ENCODE measurements around the gene NCL.
A peak's percentile ranks its signal among the peaks of the same experiment; 100 is the strongest.

NCL gene

DNA sequence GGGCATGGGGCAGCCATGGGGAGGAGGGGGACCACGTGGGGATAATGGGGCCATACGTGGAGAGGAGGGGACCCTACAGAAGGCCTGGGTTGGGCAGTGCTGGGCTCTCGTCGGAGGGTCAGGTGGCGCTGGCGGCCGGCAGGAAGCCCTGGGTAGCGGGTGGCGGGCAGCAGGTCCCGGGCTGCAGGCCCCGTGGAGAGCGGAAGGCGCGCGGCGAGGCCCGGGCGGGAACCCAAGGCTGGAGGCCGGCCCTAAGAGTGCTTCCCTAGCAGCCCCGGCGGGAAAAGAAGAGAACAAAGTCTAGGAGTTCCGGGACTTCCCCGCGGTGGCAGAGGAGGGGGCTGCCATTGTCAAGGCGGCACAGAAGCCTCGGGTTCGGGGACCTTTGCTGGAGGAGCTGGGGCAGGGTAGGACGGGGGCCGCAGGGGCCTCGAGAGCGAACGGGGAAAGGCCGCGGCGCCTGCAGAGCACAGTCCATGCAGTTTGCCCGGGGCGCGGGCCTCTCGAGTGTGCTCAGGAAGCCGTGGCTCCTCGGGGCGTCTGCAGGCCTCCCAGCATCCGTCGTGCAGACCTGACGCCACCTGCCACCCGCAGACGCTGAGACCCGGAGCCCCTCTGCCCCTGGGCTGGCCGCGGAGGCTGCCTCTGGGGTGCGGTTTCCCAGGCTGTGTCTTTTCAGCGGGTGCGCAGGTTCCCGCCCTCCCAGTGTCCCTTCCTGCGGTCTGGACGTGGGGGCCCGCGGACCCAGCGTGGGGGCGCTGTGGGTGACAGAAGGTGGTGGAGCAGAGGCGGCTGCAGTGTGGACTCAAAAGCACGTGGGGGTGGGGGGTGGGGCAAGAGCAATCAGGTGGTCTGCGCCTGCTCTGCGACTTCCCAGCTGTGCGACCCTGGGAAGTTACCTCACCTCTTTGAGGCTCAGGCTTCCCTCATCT, 19.4 kb upstream of the NCL start:
- H3K27ac ChIP-seq: no peak overlapping the region
- peak overlapping the region; percentile 50 for H3K4me2 ChIP-seq

DNA sequence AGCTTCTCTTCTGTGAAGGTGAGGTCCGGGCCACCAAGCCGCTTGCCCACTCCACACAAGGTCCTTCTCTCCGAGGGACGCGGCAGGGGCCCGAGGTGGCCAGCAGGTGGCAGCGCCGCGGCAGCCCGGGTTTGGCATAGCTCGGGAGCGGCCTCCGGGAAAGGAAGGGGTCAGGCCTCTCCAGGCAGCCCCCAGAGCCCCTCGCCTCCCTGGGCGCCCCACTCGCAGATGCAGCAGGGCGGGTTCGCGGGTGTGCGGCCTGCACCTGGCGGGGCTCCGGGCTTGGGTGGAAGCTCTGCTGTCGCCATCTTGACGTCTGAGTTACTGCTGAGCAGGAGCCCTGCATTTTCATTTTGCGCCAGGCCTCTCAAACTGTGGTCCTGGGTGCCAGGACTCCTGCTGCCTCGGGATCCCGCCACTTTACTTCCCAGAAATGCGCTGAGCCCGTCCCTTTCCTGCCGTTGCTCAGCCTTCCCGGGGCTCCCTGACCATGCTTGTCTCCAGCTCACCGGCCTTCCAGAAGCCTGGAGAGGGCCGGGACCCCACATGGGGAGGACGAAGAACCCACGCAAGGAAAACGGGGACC, 18.6 kb upstream of the NCL start:
- no peak overlapping the region for H3K27ac ChIP-seq
- TF ChIP-seq, protein P1, sequence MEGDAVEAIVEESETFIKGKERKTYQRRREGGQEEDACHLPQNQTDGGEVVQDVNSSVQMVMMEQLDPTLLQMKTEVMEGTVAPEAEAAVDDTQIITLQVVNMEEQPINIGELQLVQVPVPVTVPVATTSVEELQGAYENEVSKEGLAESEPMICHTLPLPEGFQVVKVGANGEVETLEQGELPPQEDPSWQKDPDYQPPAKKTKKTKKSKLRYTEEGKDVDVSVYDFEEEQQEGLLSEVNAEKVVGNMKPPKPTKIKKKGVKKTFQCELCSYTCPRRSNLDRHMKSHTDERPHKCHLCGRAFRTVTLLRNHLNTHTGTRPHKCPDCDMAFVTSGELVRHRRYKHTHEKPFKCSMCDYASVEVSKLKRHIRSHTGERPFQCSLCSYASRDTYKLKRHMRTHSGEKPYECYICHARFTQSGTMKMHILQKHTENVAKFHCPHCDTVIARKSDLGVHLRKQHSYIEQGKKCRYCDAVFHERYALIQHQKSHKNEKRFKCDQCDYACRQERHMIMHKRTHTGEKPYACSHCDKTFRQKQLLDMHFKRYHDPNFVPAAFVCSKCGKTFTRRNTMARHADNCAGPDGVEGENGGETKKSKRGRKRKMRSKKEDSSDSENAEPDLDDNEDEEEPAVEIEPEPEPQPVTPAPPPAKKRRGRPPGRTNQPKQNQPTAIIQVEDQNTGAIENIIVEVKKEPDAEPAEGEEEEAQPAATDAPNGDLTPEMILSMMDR (conservative IDR thresholded peaks at IDR 0.05; ENCODE audit: low read depth, low read length): peak; percentile 80

More for the DNA sequence above, 19.4 kb upstream of the NCL start:
- Histone ChIP-seq H2AFZ (ENCODE audit: low read depth) (peak overlapping the region; percentile 98), H3K4me1 (ENCODE audit: low read depth, poor library complexity, severe bottlenecking) (peaks cover 7% of the 10 kb centered on the region), H3K27me3 (ENCODE audit: insufficient read depth, low read depth) (no peaks in the 10 kb centered on the region), H3K36me3 (ENCODE audit: insufficient read depth) (no peaks in the 10 kb centered on the region), H3K4me3 (IDR thresholded peaks at IDR 0.05; ENCODE audit: insufficient read depth, low read depth, low read length) (no peak overlapping the region), H3K9ac (peak overlapping the region; percentile 65; the same call in 1 of the 2 replicates), H4K20me1 (ENCODE audit: insufficient read depth) (no peaks in the 10 kb centered on the region), H3K79me2 (ENCODE audit: insufficient read depth, low read depth) (no peaks in the 10 kb centered on the region)
- TF ChIP-seq, protein P1 (conservative IDR thresholded peaks at IDR 0.05; ENCODE audit: low read depth, low read length): no peak

DNA sequence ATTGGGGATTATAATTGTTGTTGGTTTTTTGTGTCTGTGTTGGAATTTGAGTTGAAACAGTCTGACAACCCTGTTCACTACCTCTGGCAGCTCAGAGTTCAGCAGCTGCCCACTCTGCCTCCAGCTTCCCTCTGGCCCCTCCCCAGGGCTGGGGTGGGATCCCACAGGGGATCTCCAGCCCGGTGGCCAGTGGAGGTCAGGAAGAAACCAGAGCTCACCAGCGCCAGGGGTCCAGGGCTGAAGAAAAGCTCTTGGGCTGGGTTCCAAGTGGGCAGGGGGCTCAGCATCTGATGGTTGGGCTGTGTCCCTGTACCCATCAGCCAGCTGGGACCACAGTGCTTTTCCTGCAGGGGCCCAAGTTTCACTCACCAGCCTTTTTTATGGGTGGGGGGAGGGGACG, 16.5 kb upstream of the NCL start:
- Histone ChIP-seq H3K36me3 (ENCODE audit: insufficient read depth) (no peaks in the 10 kb centered on the region), H3K79me2 (ENCODE audit: insufficient read depth, low read depth) (no peaks in the 10 kb centered on the region), H2AFZ (ENCODE audit: low read depth) (no peak overlapping the region), H3K9ac (no peak overlapping the region), H3K4me2 (no peak overlapping the region), H4K20me1 (ENCODE audit: insufficient read depth) (no peaks in the 10 kb centered on the region), H3K27me3 (ENCODE audit: insufficient read depth, low read depth) (no peaks in the 10 kb centered on the region), H3K4me1 (ENCODE audit: low read depth, poor library complexity, severe bottlenecking) (peaks cover 7% of the 10 kb centered on the region), H3K4me3 (IDR thresholded peaks at IDR 0.05; ENCODE audit: insufficient read depth, low read depth, low read length) (no peak overlapping the region), H3K27ac (no peak overlapping the region)
- TF ChIP-seq, protein P1 (conservative IDR thresholded peaks at IDR 0.05; ENCODE audit: low read depth, low read length): no peak

More for the DNA sequence above, 18.6 kb upstream of the NCL start:
- Histone ChIP-seq H3K9ac (peak overlapping the region; percentile 65; the same call in 1 of the 2 replicates), H4K20me1 (ENCODE audit: insufficient read depth) (no peaks in the 10 kb centered on the region), H3K4me1 (ENCODE audit: low read depth, poor library complexity, severe bottlenecking) (peaks cover 7% of the 10 kb centered on the region), H3K4me2 (peak overlapping the region; percentile 50), H3K4me3 (IDR thresholded peaks at IDR 0.05; ENCODE audit: insufficient read depth, low read depth, low read length) (no peak overlapping the region), H3K79me2 (ENCODE audit: insufficient read depth, low read depth) (no peaks in the 10 kb centered on the region), H3K36me3 (ENCODE audit: insufficient read depth) (no peaks in the 10 kb centered on the region), H2AFZ (ENCODE audit: low read depth) (peak overlapping the region; percentile 98), H3K27me3 (ENCODE audit: insufficient read depth, low read depth) (no peaks in the 10 kb centered on the region)

DNA sequence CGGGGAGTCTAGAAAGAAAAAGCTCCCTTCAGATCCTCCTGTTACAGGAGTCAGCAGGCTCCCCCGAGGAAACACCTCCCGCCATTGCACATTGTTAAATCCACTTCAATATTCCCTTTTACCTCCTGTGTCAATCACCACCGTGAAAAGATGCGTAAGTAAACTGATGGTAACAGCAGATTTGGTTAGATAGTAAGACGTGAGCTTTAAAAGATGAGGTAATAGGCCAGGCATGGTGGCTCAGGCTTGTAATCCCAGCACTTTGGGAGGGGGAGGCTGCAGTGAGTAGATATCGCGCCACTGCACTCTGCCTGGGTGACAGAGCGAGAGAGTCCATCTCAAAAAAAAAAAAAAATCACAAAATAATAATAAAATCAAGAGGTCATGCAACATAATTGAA, 15.2 kb upstream of the NCL start:
- no peaks in the 10 kb centered on the region for H3K27me3 ChIP-seq (ENCODE audit: insufficient read depth, low read depth)
- H2AFZ ChIP-seq (ENCODE audit: low read depth): no peak overlapping the region
- H3K79me2 ChIP-seq (ENCODE audit: insufficient read depth, low read depth): no peaks in the 10 kb centered on the region
- H3K9ac ChIP-seq: no peak overlapping the region
- no peak overlapping the region for H3K4me3 ChIP-seq (IDR thresholded peaks at IDR 0.05; ENCODE audit: insufficient read depth, low read depth, low read length)
- TF ChIP-seq, protein P1 (conservative IDR thresholded peaks at IDR 0.05; ENCODE audit: low read depth, low read length): no peak
- H3K4me2 ChIP-seq: no peak overlapping the region
- H4K20me1 ChIP-seq (ENCODE audit: insufficient read depth): no peaks in the 10 kb centered on the region
- H3K36me3 ChIP-seq (ENCODE audit: insufficient read depth): no peaks in the 10 kb centered on the region
- H3K27ac ChIP-seq: no peak overlapping the region
- H3K4me1 ChIP-seq (ENCODE audit: low read depth, poor library complexity, severe bottlenecking): peaks cover 7% of the 10 kb centered on the region

All from KMS-11 (cell line).